Right cardiac atrium (tissue), 5 donors: Measurements from ENCODE around the gene CXorf58. TPM values are rescaled to one million over a fixed set of nuclear protein-coding genes. Genes with fewer than 3 reads are reported as not detected.
"Not testable (repeated sequence)": the region's sequence is repeated elsewhere in the genome, so short reads cannot be mapped to it uniquely, and the experiment has no call there.

ENCODE experiments used
- ATAC-seq, 2 donors: fragments of 200-7000 bp; cut with Tn5 transposase; one replicate each; pipeline versions ENCODE4 v1.8.0 to v1.9.1; 2020; ENCODE audit warnings: moderate library complexity in 2 of 2, mild to moderate bottlenecking in 1 of 2
- DNase-seq, 3 donors: peaks; one replicate each; pipeline ENCODE4 v3.0.0-alpha.2; 2020
- H3K27ac ChIP-seq: one replicate; pipeline ENCODE4 v1.5.1; 2013; ENCODE audit warnings: mild to moderate bottlenecking, low read length, control low read depth, moderate library complexity
- H3K27me3 ChIP-seq: one replicate; pipeline ENCODE4 v1.6.1; 2013; ENCODE audit not compliant: control insufficient read depth, insufficient read depth
- H3K4me1 ChIP-seq: one replicate; pipeline ENCODE4 v1.6.1; 2013; ENCODE audit warnings: low read length; ENCODE audit not compliant: control insufficient read depth, insufficient read depth
- H3K4me3 ChIP-seq: one replicate; pipeline ENCODE4 v1.5.1; 2013; ENCODE audit warnings: low read length, control low read depth
- H3K9me3 ChIP-seq: one replicate; pipeline ENCODE4 v1.6.1; 2013; ENCODE audit warnings: low read length; ENCODE audit not compliant: control insufficient read depth
- WGBS: extraction: QIAGEN DNeasy Blood & Tissue Kit; methylation state at CpG from one replicate; pipeline ENCODE4 v1.1.7; 2013; 5-methylcytosine and 5-hydroxymethylcytosine counted together
- intact Hi-C, 4 donors: fragments of 100-400 bp; cut with DNase I; formaldehyde crosslinking; loops; one replicate each; pipeline versions ENCODE4 v1.11.0 to v1.14.0; 2022 to 2023
- polyA plus RNA-seq: library from polyadenylated mRNA; stranded (reverse); fragments of 200-250 nt; gene quantifications from one replicate; pipeline ENCODE4 v1.2.3, GENCODE V29; 2013
- total RNA-seq, 4 donors: library from RNA; stranded (reverse); fragmentation: NEBNext Ultra II Directional; extraction: Animal tissue kit (Norgen Biotek cat#: 25700); gene quantifications; one replicate each; pipeline ENCODE4 v1.2.1, GENCODE V29; 2021
- donor health status: healthy with polysubstance abuse.
- donor health status: DM: no; HTN: yes; CAD: no.
- donor health status: DM: no; HTN: no; CAD: no.
- donor health status: DM: no; HTN: yes; CAD: no; lungs with severe emphysema.
- donor health status: DM: yes; HTN: yes; CAD: no.

Gene CXorf58
- total and polyA plus RNA-seq, 5 donors: 0.09 to 0.65 (median 0.38) TPM; not detected in 1

DNA sequence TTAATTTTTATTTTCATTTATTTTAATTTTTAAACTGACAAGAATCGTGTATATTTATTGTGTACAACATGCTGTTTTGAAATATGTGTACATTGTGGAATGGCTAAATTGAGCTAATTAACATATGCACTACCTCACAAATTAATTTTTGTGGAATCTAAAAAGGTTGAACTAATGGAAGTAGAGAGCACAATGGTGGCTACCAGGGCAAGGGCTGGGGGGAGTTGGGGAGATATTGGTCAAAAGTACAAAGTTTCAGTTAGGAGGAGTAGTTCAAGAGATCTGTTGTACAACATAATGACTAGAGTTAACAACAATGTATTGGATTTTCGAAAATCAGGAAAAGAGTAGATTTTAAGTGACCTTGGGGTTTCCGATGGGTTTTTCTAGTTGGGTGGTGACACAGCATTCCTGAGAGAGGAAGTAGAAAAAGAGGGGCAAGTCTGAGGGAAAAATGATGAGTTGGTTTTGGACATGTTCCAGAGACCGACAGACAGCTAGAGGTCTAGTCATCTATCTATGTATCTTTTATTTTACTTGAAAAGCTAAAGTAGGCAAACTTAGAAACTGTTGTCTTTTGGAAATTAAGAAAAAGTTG, 23.3 kb upstream of the CXorf58 start:
- 72% methylated on average over 4 of the region's 4 CpGs for WGBS
- Histone ChIP-seq H3K27me3 (no peaks in the 10 kb centered on the region), H3K27ac (no peak overlapping the region), H3K9me3 (no peaks in the 10 kb centered on the region), H3K4me3 (no peak overlapping the region), H3K4me1 (no peaks in the 10 kb centered on the region)
- ATAC-seq (no peak), DNase-seq (no peak)
- intact Hi-C loops: no loop called here

GRCh38 chrX:23885803-23886202, 22.0 kb upstream of the CXorf58 start:
- Histone ChIP-seq H3K27ac (no peak overlapping the region), H3K9me3 (no peaks in the 10 kb centered on the region), H3K4me1 (no peaks in the 10 kb centered on the region), H3K27me3 (no peaks in the 10 kb centered on the region), H3K4me3 (no peak overlapping the region)
- ATAC-seq (no peak), DNase-seq (no peak)
- WGBS: 56% methylated on average over 3 of the region's 3 CpGs
- intact Hi-C loops: no loop called here

DNA sequence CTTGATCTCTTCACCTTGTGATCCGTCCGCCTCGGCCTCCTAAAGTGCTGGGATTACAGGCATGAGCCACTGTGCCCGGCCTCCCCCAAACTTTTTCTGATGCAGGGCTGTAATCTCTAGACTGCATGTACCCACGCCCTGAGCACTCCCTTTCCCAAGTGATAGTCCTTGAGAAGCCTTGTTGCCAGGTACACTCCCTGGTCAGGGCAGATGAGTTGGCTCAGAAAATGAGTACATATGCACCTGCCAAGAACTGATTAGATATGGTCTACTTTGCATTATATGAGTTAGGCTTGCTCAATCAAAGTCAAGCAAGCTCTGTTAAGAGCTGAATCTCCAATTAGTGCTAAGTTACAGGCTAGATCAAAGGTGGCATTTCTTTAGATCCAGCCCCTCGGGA, 20.4 kb upstream of the CXorf58 start:
- no peak overlapping the region for H3K27ac ChIP-seq
- H3K4me3 ChIP-seq: no peak overlapping the region
- no peaks in the 10 kb centered on the region for H3K4me1 ChIP-seq
- DNase-seq (no peak), ATAC-seq (no peak)
- intact Hi-C loops: no loop called here
- no peaks in the 10 kb centered on the region for H3K9me3 ChIP-seq
- H3K27me3 ChIP-seq: no peaks in the 10 kb centered on the region
- WGBS: 96% methylated on average over 6 of the region's 6 CpGs

DNA sequence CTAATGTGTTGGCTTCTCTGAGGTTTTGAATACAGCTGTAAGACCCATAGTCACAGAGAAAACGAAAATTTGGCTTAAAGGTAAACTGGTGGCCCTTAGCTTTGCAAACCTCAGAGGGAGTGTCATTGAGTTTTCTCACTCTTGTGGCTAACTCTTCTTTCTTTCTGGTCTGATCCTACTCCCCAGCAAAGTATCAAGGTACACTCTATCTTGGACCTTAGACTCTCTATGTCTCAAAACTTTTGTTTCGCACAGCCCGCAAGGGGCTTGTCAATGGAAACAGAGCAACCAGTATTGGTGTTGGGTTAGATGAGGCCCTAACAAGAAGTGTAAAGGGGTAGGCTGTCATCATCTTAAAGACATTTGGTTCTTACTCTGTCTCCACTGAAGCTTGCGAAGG, 19.9 kb upstream of the CXorf58 start:
- DNase-seq (no peak), ATAC-seq (no peak)
- no peak overlapping the region for H3K27ac ChIP-seq

DNA sequence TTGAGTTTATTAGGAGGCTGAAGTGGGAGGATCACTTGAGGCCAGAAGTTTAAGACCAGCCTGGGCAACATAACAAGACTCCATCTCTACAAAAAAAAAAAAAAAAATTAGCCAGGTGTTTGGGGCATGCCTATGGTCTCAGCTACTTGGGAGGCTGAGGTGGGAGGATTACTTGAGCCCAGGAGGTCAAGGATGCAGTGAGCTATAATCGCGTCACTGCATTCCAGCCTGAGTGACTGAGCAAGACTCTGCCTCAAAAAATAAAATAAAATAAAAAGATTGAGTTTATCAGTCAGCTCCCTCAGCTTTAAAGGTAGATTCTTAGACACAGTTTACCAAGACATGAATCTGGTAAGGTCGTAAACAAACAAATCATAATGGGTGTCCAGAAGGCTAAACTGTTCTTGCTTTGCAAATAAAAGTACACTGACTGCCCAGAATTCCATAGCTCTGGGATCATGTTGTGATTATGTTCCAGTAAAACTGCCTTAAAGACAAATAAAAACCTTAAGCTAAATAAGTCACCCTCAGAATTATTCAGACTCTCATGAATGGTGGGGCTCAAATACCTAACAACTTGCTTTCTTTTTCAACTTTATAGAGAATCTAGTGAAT, 18.8 kb upstream of the CXorf58 start:
- Histone ChIP-seq H3K9me3 (no peaks in the 10 kb centered on the region), H3K27me3 (no peaks in the 10 kb centered on the region), H3K27ac (no peak overlapping the region), H3K4me1 (no peaks in the 10 kb centered on the region), H3K4me3 (no peak overlapping the region)
- no peak for ATAC-seq
- intact Hi-C loops: no loop called here
- DNase-seq: no peak
- WGBS: 79% methylated on average over 3 of the region's 3 CpGs

More for the DNA sequence above, 19.9 kb upstream of the CXorf58 start:
- 97% methylated on average over 4 of the region's 4 CpGs for WGBS
- H3K27me3 ChIP-seq: no peaks in the 10 kb centered on the region
- intact Hi-C loops: no loop called here
- no peaks in the 10 kb centered on the region for H3K4me1 ChIP-seq
- no peaks in the 10 kb centered on the region for H3K9me3 ChIP-seq
- H3K4me3 ChIP-seq: no peak overlapping the region

DNA sequence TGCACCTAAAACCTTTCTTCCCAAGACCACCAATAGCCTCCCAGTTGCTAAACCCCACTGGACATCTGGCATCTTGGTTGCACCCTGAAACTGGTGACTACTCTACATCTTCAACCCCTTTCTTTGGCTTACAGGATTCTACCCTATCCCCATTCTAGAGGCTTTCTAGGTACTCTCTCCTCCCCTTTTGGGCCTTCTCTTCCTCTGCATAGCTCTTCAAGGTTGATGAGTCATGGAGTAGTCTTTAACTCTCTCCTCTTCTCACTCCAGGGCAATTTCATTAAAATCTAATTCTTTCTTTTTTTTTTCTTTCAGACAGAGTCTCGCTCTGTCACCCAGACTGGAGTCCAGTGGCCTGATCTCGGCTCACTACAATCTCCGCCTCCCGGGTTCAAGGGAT, 16.9 kb upstream of the CXorf58 start:
- Histone ChIP-seq H3K9me3 (no peaks in the 10 kb centered on the region), H3K4me1 (no peaks in the 10 kb centered on the region), H3K27ac (no peak overlapping the region), H3K27me3 (no peaks in the 10 kb centered on the region), H3K4me3 (no peak overlapping the region)
- ATAC-seq (no peak), DNase-seq (no peak)
- intact Hi-C loops: no loop called here
- WGBS: 100% methylated on average over 4 of the region's 4 CpGs

DNA sequence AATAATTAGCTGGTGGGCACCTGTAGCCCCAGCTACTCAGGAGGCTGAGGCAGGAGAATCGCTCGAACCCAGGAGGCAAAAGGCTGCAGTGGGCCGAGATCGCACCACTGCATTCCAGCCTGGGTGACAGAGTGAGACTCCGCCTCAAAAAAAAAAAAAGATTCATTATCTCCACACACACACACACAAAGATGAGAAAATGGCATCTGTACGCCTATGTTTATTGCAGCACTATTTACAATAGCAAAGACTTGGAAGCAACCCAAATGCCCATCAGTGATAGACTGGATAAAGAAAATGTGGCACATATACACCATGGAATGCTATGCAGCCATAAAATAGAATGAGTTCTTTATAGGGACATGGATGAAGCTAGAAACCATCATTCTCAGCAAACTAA, 12.8 kb upstream of the CXorf58 start:
- H3K4me3 ChIP-seq, H3K9me3 ChIP-seq, H3K27me3 ChIP-seq, intact Hi-C loops, ATAC-seq, H3K4me1 ChIP-seq, H3K27ac ChIP-seq, DNase-seq: not testable (repeated sequence)
- WGBS: 96% methylated on average over 6 of the region's 6 CpGs

DNA sequence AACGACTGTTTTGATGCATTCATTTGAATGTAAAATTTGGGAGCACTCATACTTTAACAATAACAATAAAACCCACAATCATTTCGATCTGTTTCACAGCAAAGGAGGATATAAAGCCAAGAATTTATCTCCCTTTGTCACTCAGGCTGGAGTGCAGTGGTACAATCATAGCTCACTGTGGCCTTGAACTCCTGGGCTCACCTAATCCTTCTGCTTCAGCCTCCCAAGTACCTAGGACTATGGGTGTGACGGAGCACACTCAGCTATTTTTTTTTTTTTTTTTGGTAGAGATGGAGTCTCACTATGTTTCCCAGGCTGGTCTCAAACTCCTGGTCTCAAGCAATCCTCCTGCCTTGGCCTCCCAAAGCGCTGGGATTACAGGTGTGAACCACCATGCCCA, 11.3 kb upstream of the CXorf58 start:
- 87% methylated on average over 4 of the region's 4 CpGs for WGBS
- DNase-seq, intact Hi-C loops, ATAC-seq, H3K9me3 ChIP-seq, H3K27ac ChIP-seq, H3K4me3 ChIP-seq, H3K4me1 ChIP-seq, H3K27me3 ChIP-seq: not testable (repeated sequence)

DNA sequence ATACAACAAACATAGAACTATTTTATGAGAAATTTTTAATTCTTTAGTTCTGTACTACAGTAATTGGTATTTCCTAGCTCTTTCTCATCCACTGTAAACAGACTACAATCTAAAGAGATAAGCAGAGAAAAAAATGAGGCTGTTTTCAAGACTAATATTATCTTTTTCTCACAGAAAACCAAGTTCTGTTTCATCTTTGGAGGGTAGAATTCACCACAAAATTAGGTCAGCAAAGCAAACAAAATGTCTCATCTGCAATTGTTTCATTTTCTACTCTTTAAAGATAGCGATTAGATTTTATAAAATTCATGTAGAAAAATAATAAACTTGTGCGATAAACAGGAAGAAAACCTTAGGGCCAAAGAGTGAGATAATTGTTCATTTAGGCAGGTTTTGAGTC, 10.8 kb upstream of the CXorf58 start:
- ATAC-seq: no peak
- intact Hi-C loops: no loop called here
- Histone ChIP-seq H3K4me1 (peaks cover 6% of the 10 kb centered on the region), H3K27me3 (no peaks in the 10 kb centered on the region), H3K4me3 (no peak overlapping the region), H3K9me3 (no peaks in the 10 kb centered on the region), H3K27ac (no peak overlapping the region)
- DNase-seq: no peak
- 27% methylated on average over 2 of the region's 2 CpGs for WGBS

DNA sequence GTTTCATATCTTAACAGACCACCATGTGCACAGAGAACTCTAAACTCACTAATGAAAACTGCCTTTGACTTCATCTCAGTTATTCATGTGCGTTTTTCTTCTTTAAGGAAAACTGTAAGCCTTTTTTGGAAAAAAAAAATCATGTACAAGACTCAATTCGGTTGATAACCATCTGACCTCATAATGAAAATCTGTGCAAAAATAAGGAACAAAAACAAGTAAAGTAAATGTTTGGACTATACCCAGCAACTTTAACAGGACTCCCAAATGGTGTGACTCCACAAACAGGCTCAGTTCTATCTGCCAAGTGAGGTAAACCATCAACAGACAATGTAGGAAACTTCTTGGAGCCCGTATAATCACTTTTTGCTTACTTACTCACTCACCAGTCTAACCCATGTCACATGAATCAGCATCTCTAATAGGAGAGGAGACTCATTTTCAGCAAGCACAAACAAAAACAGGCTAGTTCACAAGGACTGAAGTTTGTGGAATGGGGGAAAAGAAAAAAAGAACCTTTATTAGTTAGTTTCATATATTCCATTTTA, 9.3 kb upstream of the CXorf58 start:
- Histone ChIP-seq H3K27ac (no peak overlapping the region), H3K27me3 (no peaks in the 10 kb centered on the region), H3K4me3 (no peak overlapping the region), H3K9me3 (no peaks in the 10 kb centered on the region), H3K4me1 (peaks cover 6% of the 10 kb centered on the region)
- ATAC-seq: no peak
- intact Hi-C loops: no loop called here
- 57% methylated on average over 3 of the region's 3 CpGs for WGBS
- DNase-seq: no peak

- Histone ChIP-seq H3K4me1 (peaks cover 6% of the 10 kb centered on the region), H3K9me3 (no peaks in the 10 kb centered on the region), H3K27me3 (no peaks in the 10 kb centered on the region), H3K27ac (peak overlapping the region; percentile 52), H3K4me3 (no peak overlapping the region)
- peak in 1 of 3 donors; percentile 56 for DNase-seq
- peak in 1 of 2 donors; percentile 24 for ATAC-seq
- 67% methylated on average over 12 of the region's 12 CpGs for WGBS
- intact Hi-C loops: loop anchor here (2.0 to 10.0 kb wide), 8 partner anchors 118 to 208 kb away; partner anchors contain the start of genes SAT1 (in 4 of the 4), ACOT9 (in 1 of the 4) and KLHL15 (in 1 of the 4)
Observed at GRCh38 chrX:23900220-23900797, 7.5 kb upstream of the CXorf58 start.
